HG02588 (cell line): ENCODE data around the gene NOS1AP.

Source experiments
- ATAC-seq: cut with Tn5 transposase; IDR thresholded peaks from one replicate; pipeline ENCODE4 v1.9.1; 2021; ENCODE audit warnings: mild to moderate bottlenecking, moderate library complexity; ENCODE audit not compliant: unreplicated experiment

The NOS1AP gene

DNA sequence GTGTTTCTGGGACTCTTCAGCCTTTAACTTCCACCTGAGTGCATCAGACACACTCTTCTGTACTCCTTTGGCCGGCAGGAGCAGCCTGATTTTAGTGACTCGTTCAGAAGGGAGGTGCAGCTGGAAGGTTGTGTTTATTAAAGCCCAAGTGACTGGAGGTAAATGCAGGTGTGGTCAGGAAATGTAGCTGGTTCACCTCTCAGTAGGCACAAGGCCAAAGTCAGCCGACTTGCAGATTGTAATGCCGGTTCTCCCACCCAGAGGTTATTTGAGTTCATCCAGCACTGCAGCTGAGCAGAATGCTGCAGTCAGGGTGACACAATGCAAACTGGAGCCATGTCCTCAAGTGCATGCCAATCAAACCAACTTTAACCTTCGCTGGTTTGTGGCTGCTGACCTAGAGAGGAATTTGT is 215.7 kb downstream of the NOS1AP start:
- ATAC-seq = no peak

DNA sequence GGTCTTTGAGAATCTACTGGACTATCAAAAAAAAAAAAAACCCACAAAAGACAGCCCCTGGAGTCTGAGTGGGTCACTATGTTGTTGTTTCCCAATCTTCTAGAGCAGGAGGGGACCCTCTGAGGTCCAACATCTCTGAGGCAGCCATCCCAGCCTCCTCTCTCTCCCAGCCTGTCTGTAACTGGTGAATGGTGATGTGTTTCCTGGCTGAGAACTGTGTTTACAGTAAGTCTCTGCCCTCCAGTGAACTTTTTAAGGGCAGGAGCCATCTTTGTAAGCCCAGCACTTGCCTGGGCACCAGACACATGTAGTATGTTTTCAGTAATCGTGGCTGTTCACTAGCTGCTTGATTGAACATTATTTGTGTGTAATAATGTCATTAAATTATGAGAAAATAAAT is 221.5 kb downstream of the NOS1AP start:
- no peak for ATAC-seq

DNA sequence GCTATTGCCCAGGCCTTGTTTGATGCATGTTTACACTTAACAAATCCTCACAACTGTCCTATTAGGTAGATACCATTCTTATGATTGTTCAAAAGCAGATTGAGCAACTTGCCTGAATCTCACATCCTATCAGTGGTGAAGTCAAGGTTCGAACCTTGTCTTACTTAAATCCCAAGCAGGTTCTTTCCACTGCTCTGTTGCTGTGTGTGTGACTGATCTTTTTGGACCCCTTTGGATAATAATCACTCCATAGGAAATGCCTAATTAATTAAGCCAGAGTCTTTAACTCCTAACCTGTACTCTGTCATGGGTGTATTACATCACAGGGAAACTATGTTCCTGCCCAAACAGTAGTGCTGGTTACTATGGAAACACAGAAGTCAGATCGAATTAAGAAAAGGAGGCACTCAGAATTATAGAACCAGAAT is 222.9 kb downstream of the NOS1AP start:
- no peak for ATAC-seq

DNA sequence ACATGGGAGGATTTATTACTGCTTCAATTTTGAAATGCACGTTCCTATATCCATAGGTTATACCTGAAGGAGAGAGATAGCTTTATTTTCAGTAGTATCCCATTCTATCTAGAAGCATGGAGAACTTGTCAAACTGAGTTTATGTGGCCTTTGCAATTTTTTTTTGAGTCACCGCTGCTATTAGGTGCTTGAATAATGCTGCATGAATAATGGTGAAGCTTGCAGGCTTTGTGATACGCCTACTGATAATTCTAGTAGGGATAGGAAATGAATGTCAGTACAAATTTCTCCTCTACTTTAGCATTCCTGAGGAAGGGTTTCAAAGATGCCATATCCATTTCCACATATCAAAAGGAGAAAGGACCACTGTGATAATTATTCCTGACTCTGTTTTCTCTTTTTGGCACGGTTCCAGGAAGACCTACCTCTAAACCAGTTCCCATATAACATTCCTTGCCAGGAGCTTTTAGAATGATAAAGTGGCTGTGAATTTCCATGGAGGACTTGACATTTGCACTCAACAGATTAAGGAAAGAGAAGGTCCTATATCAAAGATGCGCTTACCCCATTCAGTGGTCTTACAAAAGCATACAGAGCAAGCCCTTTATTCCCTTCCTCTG is 223.7 kb downstream of the NOS1AP start:
- ATAC-seq = no peak

DNA sequence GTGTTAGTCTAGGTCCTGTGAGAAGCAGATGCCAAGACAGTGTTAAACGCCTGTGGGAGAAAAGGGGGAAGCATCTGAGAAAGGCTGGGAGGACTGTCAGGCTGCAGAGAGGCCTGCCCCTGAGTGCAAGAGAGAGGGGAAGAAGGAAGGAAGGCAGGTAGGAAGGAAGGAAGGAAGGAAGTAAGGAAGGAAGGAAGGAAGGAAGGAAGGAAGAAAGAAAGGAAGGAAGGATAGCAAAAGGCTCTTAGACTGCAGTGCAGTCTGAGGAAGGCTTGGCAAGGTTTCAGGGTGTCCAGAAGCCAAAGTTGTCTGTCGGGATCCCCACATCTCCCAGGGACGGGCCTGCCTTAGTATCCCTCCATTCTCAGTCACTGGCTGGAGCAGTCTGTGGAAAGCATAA is 224.5 kb downstream of the NOS1AP start:
- ATAC-seq = no peak

- no peak for ATAC-seq
Observed at GRCh38 chr1:162297208-162297607, 227.7 kb downstream of the NOS1AP start.

DNA sequence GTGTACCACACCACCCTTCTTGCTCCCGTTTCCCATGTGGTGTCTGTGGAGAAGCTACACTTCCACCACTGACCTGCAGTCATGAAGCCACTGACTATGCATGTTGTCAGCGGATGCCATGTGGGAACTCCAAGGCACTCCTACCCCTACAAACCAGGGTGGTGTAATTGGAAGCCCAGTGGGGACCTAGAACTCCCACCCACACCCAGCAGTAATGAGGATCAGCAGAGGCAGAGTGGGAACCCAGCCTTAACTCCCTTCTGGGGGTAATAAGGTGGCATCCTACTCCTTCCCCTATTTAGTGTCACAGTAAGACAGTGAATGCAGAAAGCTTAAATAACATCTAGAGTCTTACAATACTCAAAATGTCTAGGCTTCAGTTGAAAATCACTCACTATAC is 228.8 kb downstream of the NOS1AP start:
- ATAC-seq = no peak

DNA sequence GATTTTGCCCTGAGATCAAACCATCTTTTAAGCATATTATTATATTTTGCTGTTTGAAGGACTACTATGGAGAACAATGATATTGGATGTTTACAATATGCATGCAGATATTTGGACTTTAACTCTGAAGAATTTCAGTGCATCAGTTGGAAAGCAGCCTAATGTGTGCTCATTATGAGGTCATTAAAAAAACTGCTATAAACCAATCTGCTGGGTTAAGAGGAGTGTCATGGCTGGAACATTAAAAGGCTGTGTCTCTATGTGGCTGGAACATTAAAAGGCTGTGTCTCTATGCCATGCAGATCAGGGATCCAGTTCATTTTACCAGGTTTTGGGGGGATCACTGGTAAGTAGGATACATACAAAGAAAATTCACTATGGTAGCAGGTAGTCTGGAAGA is 229.5 kb downstream of the NOS1AP start:
- ATAC-seq = no peak

GRCh38 chr1:162300057-162300917 is 230.8 kb downstream of the NOS1AP start:
- ATAC-seq = no peak

GRCh38 chr1:162301696-162302095 is 232.2 kb downstream of the NOS1AP start:
- no peak for ATAC-seq

DNA sequence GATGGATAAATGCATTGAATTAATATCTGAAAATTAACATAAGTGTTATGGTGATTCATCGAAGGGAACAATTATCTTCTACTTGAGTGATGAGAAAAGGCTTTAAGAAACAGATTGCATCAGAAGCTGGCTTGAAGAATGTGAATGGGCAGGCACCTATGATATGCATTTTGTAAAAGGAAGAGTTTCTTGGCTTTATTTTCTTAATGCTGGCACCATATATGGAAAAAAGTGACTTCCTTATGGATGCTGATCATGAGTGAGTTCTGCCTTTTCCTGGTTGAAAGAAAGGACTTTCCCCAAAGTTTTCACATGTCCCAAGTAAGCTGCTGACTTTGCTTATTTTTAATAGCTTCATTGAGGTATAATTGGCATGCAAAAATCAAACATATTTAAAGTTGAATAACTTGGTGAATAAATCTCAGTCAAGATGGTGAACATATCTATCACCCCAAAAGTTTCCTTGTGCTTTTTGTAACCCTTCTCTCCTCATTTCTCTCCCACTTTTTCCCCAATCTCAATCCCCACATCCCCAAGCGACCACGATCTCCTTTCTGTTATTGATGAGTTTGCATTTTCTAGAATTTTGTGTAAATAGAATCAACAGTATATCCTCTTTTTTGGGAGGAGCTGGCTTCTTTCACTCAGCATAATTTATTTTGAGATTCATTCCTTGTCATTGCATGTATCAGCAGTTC is 233.0 kb downstream of the NOS1AP start:
- ATAC-seq = no peak

DNA sequence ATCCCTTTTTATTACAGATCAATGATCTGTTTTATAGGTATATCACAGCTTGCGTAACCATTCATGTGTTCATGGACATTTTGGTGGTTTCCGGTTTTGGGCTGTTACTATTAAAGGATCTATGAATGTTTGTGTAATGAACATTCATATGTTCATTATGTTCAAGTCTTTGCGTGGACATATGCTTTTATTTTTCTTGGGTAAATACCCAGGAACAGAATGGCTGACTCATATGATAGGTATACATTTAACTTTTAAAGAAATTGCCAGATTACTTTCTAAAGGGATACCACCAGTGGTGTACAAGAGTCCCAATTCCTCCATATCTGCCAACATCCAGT is 233.5 kb downstream of the NOS1AP start:
- no peak for ATAC-seq

DNA sequence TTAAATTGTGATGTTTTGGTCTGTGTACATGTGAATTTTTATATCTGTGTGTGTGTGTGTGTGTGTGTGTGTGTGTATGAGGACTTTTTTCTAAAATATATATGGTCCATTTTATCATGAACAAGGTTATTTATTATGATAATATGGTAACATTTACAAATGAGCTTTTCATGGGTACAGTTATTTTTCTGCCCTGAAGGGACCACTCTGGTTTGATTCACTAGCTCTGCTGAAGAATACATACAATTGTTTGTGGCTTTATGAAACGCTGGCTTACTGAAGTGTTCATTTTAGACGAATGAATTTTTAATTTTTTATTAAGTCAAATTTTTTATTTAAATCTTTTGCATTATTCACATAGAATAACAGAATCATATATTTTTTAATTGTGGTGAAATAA is 235.2 kb downstream of the NOS1AP start:
- ATAC-seq = no peak

DNA sequence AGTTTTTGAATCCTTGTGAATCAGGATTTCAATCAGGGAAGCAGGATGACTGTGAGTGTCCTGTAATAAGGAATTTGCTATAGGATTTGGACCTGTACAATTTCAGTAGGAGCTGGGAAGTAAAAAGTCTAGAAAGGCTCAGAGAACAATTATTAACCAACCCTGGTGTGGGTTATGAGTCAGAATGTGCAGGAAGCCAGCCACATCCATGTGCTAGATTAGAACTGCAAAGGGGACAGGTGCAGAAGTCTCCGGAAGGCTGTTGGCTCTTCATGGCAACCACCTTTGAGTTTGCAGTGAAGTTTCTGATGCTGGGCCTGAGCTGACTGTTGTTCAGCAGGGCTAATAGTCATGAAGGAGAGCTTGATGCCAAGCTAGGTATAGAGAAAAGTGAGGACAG is 236.5 kb downstream of the NOS1AP start:
- no peak for ATAC-seq

DNA sequence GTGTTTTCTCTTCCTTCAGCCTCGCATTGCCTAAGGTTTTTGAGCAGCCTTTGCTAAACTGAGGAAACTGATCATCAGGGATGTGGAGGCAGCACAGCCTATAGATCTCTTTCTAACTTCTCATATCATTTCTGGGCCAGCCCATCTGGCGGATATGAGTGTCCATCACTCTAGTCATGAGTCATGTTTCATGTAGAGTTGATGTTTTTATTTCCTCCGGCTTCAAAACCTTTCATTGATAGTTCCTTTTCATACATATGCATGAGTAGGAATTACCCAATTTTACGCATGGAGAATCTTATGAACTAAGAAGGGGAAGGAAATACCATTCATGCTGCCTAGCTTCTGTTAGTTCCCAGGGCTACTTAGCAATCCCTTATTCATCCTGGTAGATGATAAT is 240.8 kb downstream of the NOS1AP start:
- ATAC-seq = no peak

DNA sequence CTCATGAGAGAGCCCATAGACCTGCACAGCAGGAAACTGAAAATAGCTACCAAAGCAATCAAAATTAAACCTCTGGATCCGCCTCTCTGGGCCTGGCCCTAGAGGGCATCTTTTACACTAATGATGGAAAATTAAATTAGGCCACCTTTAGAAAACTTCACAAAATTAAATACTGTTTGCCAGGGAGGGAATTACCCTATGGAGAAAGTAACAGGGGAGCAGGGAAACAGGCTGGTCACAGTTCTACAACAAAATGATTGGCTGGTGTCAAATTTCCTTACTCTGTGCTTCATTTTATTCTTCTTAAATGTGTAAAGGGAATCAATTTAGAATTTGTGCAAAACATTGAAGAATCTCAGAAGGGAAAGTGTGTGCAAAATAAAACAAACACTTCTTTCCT is 244.7 kb downstream of the NOS1AP start:
- no peak for ATAC-seq

GRCh38 chr1:162315673-162316072 is 246.2 kb downstream of the NOS1AP start:
- no peak for ATAC-seq

DNA sequence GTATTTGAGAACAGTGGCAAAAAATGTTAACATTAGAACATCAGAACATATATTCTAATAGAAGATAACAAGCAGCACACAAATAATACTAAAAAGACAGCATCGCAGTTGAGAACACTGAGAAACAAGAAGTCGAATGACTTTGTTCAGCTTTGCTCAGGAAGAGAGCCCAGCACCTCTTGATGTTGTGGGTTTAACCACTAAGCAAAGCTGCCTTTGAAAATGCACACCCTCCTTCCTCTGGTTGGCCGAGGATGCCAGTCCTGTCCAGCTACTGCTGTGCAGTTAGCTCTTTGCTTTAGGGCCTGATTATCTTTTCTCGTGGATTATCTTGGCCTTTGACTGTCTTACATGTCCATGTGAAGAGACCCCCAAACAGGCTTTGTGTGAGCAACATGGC is 246.7 kb downstream of the NOS1AP start:
- no peak for ATAC-seq

- ATAC-seq = no peak
Observed at GRCh38 chr1:162317621-162318020, 248.1 kb downstream of the NOS1AP start.

- no peak for ATAC-seq
Observed at GRCh38 chr1:162319493-162320175, 250.1 kb downstream of the NOS1AP start.

- ATAC-seq = no peak
Observed at GRCh38 chr1:162321809-162322422, 252.4 kb downstream of the NOS1AP start.
